Stimulated activated CD4-positive, alpha-beta T cell treated with anti-CD3 and anti-CD28 coated beads, Interleukin-4, amount 100 ng/mL, for 48 hours (primary cell): ENCODE data around the gene PCOLCE2.

ENCODE experiments used
- DNase-seq, 2 donors: peaks; one replicate each; pipeline ENCODE4 v3.0.0-alpha.2; 2020; ENCODE audit warnings: low read depth in 2 of 2

Gene PCOLCE2

DNA sequence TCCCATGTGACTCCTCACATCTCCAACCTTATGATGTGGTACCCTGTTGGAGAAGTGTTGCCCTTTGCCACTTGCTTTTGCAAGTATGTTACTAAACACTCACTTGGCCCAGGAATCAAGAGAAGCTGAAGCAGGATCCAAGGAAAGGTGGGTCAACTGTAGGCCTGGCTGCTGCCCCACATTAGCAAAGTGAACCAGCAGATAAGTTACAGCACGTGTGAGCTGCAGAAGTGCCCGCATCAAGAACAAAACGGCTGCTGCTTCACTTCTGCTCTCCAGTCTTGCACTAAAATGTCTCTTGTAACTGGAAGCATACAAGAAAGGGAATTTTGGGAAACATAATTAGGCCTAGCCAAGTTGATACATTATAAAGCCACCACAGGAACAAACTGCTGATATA is 79.6 kb downstream of the PCOLCE2 start:
- DNase-seq: no peak

DNA sequence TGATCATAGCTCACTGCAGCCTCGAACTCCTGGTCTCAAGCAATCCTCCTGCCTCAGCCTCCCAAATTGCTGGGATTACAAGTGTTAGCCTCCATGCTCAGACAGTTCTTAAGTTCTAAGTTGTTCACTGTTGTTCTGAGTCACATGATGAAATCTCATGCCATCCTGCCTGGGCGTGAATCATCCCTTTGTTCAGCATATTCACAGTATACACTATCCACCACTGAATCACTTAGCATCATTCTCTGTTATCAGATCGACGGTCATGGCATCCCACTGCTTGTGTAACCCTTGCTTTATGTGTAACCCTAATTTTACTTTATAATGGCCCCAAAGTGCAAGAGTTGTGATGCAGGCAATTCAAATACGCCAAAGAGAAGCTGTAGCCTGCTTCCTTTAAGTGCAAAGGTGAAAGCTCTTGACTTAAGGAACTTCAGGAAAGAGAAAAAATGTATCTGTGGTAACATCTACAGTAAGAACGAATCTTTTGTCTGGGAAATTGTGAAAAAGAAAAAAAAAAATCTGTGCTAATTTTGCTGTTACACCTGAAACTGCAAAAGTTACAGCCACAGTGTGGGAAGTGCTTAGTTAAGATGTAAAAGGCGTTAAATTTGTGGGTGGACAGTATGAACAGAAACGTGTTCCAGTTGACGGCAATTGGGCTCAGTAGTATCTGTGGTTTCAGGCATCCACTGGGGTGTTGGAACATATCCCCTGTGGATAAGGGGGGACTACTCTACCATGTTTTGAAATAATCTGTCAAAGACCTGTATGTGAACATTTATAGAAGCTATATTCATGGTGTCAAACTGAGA is 80.6 kb downstream of the PCOLCE2 start:
- DNase-seq: no peak

DNA sequence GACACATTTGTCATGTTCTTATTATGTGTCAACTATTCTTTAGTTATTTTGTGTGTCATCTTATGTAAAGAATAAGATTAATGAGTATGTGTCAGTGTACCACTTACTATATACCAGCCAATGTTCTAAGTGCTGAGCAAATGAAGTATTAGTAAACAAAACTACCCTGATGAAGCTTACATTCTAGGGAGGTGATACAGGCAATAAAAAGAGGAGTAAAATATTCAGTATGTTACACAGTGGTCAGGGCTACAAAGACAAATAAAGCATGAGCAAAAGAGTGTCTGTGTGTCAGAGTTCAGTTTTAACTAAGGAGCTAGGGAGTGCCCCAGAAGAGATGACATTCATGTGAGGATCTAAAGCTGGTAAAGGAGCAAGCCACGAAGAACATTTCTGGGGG is 86.0 kb downstream of the PCOLCE2 start:
- no peak for DNase-seq

DNA sequence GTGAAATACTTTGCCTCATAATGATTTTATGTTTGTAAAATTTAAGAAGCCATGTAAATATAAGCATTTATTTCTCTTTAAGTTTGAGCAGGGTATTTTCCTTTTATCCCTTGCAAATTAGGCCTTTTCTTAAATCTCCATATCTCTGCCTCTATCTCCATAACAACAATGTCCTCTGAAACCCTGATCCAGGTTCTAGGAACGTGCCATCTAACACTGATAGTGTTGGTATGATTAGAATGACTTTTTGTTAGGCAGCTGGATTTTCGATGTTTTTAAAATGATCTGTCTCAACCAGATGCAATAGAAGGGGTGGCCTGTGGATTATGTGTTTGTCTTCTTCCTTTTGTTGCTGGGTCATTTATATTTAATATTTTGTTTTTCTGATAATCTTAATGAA is 87.1 kb downstream of the PCOLCE2 start:
- no peak for DNase-seq

DNA sequence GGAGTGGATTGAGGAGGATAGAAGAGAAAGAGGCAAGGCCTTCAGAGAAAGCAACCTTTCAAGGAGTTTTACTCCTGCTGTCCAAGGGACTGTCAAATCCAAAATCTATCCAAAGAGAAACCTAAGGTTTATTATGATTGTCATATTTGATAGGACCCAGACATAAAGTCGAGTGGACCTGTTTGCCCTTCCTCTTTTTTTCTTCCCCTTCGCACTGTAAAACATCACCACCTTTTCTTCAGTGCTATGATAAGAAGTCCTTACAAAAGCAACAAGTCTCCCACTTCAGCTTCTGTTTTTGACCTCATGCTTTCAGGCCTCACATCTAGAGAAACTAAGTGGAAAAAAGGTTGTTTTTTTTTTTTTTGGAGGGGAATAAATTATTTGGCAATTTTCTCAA is 92.1 kb downstream of the PCOLCE2 start:
- DNase-seq: no peak

DNA sequence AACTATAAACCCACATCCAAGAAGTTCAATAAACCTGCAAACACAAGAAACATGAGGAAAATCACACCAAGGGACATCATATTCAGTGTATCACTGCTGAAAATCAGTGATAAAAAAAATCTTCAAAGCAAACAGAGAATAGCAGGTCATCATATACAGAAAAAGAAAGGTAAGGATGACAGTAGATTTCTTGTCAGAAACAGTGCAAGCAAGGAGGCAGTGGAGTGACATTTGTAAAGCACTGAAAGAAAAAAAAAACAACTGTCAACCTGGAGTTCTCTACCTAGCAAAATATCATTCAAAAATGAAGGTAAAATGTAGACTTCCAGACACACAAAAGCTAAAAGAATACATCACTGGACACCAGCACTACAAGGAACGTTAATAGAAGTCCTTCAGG is 93.6 kb downstream of the PCOLCE2 start:
- DNase-seq: no peak

DNA sequence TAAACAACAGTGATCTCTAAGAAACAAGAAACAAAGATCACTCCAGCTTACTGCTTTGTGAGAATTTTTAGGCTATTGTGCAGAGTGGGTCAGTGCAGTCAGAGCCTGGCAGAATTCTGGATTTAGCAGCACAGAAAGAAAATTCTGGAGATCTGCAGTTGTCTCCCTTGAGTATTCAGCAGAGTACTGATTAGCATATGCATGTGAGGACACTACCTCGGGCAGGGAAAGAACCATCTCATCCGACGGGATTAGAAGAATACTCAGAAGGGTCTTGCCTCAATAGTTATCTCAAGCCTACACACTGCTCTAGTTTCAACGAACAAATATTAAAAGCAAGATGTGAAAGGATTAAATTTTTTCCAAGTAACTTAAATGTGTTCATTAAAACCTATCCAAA is 94.4 kb downstream of the PCOLCE2 start:
- DNase-seq: no peak

DNA sequence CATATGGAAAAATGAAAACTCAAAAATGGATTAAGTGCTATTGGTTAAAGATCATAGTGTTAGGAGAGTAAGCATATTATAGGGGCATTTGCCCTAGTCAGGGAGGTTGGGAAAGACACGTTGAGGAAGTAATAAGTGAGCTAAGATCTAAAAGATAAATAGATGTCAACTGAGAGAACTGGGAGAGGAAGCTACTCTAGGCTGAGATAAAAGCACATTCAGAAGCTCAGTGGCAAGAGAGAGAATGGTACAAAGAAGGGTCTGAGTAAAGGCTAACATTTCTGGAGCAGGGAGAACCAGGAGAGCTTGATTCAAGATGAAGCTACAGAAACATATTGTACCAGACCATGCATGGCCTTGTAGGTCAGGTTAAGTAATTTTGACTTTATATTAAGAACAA is 101.2 kb downstream of the PCOLCE2 start:
- no peak for DNase-seq

DNA sequence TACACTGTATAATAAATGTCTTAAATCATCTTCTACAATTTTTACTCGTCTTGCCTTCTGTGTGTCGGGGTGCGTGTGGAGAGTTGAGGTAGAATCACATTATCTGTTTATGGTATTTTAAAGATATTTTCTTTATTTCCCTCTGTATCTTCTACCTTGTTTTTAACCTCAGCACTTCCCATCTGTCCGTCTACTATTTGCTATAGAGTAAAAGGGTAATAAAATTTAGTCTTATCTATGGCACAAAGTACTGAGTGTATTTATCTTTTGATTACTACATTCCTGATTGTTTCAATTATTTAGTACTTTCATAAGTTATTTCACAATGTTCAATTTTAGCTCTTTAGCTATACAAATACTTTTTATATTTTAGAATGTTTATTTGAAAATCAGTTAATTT is 102.9 kb downstream of the PCOLCE2 start:
- DNase-seq: no peak

DNA sequence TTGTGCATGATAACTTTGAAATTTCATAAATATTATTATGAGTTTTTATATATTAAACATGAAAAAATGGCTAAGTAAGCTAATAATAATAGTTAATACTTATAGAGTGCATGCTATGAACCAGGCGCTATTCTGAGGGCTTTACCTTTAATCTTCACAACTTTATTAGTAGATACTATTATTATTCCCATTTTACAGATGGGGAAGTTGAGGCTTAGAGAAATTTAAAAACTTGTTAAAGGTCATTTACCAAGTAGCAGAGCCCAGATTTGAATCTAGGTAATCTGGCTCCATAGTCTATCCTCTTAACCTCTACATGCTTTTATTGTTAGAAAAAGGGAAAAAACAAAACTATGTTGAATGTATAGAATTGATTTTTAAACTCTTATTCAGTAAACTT is 104.7 kb downstream of the PCOLCE2 start:
- DNase-seq: no peak

DNA sequence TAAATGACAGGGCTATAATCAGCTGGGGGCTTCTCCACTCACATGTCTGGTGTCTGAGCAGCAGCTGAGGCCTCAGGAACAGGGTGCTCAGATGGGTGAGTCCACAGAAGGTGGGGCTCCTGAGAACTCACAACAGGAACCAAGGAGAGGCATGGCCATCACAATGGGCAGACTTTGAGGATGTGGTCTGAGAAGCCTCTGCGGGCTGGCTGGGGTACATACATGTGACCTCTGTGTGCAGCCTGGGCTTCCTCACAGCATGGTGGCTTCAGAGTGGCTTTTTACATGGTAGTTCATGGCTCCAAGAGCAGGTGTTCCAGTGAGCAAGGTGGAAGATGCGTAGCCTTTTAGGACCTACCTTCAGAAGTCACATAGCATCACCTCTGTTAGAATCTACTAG is 106.3 kb downstream of the PCOLCE2 start:
- DNase-seq: no peak

DNA sequence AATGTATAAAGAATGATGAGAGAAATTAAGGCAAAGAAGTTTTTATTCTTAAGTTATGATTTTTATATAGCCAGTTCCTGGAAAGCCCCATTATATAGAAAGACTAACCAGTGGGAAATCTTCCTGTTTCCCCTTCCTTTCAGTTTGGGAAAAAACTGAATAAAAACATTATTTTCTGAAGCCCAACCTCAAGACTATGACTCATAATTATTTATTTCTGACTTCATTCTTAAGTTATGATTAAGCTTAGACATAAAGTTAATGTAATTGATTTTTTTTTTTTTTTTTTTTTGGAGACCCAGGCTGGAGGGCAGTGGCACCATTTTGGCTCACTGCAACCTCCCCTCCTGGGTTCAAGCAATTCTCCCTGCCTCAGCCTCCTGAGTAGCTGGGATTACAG is 109.3 kb downstream of the PCOLCE2 start:
- no peak for DNase-seq

DNA sequence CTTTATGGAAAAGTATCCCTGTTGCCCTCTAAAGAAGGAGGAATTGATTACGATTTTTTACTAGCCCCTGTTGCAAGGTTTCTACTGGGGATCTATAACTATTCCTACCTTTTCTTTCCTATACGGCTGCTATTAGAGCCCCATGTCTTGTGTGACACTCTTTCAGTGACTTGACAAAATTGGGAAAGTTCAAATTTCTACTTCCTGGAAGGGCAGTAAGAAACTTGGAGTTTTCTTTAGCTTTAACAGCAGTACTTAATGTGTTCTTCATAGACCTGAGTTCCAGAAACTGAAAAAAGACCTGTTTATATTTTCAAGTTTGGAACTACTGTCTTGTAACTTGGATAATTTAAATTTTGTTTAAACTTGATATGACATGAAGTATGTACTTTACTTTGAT is 110.3 kb downstream of the PCOLCE2 start:
- DNase-seq: no peak

DNA sequence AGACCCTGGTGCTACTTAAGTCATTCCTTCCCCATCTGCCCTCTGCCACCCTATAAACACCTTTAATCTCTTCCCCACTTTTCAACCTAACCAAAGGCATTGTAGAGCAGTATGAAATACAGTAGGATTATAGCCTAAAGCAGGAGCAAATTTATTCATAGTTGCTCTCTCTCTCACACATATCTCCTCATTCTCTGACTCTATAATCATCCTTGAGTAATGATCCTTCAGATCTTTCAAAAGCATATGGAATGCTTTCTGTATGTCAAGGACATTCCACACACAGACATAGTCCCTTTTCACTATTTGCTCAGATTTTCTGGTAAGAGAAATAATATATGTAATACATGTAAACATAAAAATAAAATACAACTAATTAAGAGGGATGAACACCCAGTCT is 111.0 kb downstream of the PCOLCE2 start:
- no peak for DNase-seq

DNA sequence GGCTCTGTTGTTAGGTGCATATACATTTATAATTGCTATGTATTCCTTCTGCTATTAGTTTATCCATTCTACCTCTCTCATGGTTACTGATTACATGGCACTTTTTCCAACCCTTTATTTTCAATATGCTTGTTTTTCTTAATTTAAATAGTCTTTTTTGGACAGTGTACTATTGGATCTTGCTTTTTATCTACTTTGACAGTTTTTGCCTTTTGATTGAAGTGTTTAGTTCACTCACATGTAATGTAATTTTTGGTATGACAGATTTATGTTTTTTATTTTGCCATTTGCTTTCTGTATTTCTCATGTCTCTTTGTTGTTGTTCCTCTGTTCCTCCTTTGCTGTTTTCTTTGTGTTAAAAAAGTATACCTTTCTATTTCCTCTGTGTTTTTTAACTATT is 120.5 kb downstream of the PCOLCE2 start:
- no peak for DNase-seq
